MCF 10A (cell line): ENCODE data around the gene AUTS2. TPM values are rescaled to one million over a fixed set of nuclear protein-coding genes. Genes with fewer than 3 reads are reported as not detected.

ENCODE experiments used
- BruUV-seq: library from RNA; stranded (reverse); fragments of 400-500 nt; replicated peaks from 2 replicates; lab custom pipeline; 2021; lab: Mats Ljungman, UMichigan
- CTCF ChIA-PET: fragments of 300-600 bp; sonication (Branson Sonifier 250); formaldehyde crosslinking; extraction: SDS; loops from one replicate; lab custom pipeline; 2021; ENCODE audit warnings: antibody characterized with exemption, inconsistent platforms; lab: Yijun Ruan, JAX
- POLR2A ChIA-PET: fragments of 300-600, 350-650 bp; sonication (Branson Sonifier 250); formaldehyde crosslinking; extraction: SDS; loops from one replicate; lab custom pipeline; 2020; ENCODE audit warnings: antibody characterized with exemption, inconsistent platforms; lab: Yijun Ruan, JAX
- DNase-seq: peaks from one replicate; pipeline ENCODE4 v3.0.0-alpha.2; 2018; ENCODE audit not compliant: unreplicated experiment
- H3K27ac Mint-ChIP-seq: one replicate; pipeline ENCODE4 v1.8.0; 2022; ENCODE audit warnings: mild to moderate bottlenecking, low read depth, mixed read lengths; ENCODE audit not compliant: unreplicated experiment
- H3K27me3 Mint-ChIP-seq: one replicate; pipeline ENCODE4 v1.8.0; 2022; ENCODE audit warnings: mixed read lengths; ENCODE audit not compliant: insufficient read depth, unreplicated experiment
- H3K36me3 Mint-ChIP-seq: one replicate; pipeline ENCODE4 v1.8.0; 2022; ENCODE audit warnings: mild to moderate bottlenecking, moderate library complexity, mixed read lengths; ENCODE audit not compliant: insufficient read depth, unreplicated experiment
- H3K4me1 Mint-ChIP-seq: one replicate; pipeline ENCODE4 v1.8.0; 2022; ENCODE audit warnings: mixed read lengths; ENCODE audit not compliant: insufficient read depth, unreplicated experiment
- H3K4me3 Mint-ChIP-seq: one replicate; pipeline ENCODE4 v1.8.0; 2022; ENCODE audit warnings: mild to moderate bottlenecking, moderate library complexity, mixed read lengths; ENCODE audit not compliant: unreplicated experiment
- H3K9me3 Mint-ChIP-seq: one replicate; pipeline ENCODE4 v1.8.0; 2022; ENCODE audit warnings: mixed read lengths; ENCODE audit not compliant: unreplicated experiment
- CTCF ChIP-seq: fragments of 200-600 bp; IDR thresholded peaks from one replicate; pipeline ENCODE4 v1.8.0; 2022; ENCODE audit warnings: antibody characterized with exemption, mild to moderate bottlenecking; ENCODE audit not compliant: unreplicated experiment
- intact Hi-C: fragments of 100-400 bp; cut with micrococcal nuclease; formaldehyde crosslinking; loops from 2 replicates; pipeline ENCODE4 v1.14.1; 2022
- total RNA-seq: library from RNA; stranded (reverse); gene quantifications from 2 replicates; pipeline ENCODE4 v1.2.3, GENCODE V29; 2022

Gene AUTS2
- total RNA-seq, 1 experiment from 2014 or later, result 1.3 TPM

- Mint-ChIP-seq H3K9me3 (no peaks in the 10 kb centered on the region), H3K27me3 (no peaks in the 10 kb centered on the region), H3K27ac (no peak overlapping the region), H3K4me1 (no peaks in the 10 kb centered on the region), H3K36me3 (no peaks in the 10 kb centered on the region), H3K4me3 (no peak overlapping the region)
- BruUV-seq, result no TSS peak
- ChIA-PET CTCF (no interaction called here), POLR2A (no interaction called here)
- intact Hi-C loops, result no loop called here
- TF ChIP-seq CTCF, result no peak
- DNase-seq, result no peak
Measured at GRCh38 chr7:70704831-70705346, 1106.6 kb downstream of the AUTS2 start.

- Mint-ChIP-seq H3K4me1 (peaks cover 5% of the 10 kb centered on the region), H3K27me3 (no peaks in the 10 kb centered on the region), H3K4me3 (no peak overlapping the region), H3K36me3 (no peaks in the 10 kb centered on the region), H3K27ac (no peak overlapping the region), H3K9me3 (no peaks in the 10 kb centered on the region)
- no peak for TF ChIP-seq CTCF
- ChIA-PET CTCF (no interaction called here), POLR2A (no interaction called here)
- no peak for DNase-seq
- BruUV-seq, result no TSS peak
- intact Hi-C loops, result no loop called here
Measured at GRCh38 chr7:70706204-70706603, 1107.9 kb downstream of the AUTS2 start.

GRCh38 chr7:70706698-70707097 lies 1108.4 kb downstream of the AUTS2 start:
- H3K9me3 Mint-ChIP-seq, result no peaks in the 10 kb centered on the region
- no peaks in the 10 kb centered on the region for H3K27me3 Mint-ChIP-seq
- no peaks in the 10 kb centered on the region for H3K36me3 Mint-ChIP-seq
- no peak for TF ChIP-seq CTCF
- no peak overlapping the region for H3K4me3 Mint-ChIP-seq
- ChIA-PET CTCF (no interaction called here), POLR2A (no interaction called here)
- H3K4me1 Mint-ChIP-seq, result peaks cover 5% of the 10 kb centered on the region
- intact Hi-C loops, result no loop called here
- DNase-seq, result no peak
- no TSS peak for BruUV-seq
- no peak overlapping the region for H3K27ac Mint-ChIP-seq

- no peak for DNase-seq
- Mint-ChIP-seq H3K4me1 (peaks cover 5% of the 10 kb centered on the region), H3K27ac (no peak overlapping the region), H3K9me3 (no peaks in the 10 kb centered on the region), H3K36me3 (no peaks in the 10 kb centered on the region), H3K4me3 (no peak overlapping the region), H3K27me3 (no peaks in the 10 kb centered on the region)
- ChIA-PET CTCF (interaction anchor here (0.6 kb wide), 1 partner anchor 68 kb away, joined by 3 read pairs; no protein-coding TSS in a partner anchor), POLR2A (no interaction called here)
- no TSS peak for BruUV-seq
- TF ChIP-seq CTCF, result no peak
- intact Hi-C loops, result no loop called here
Measured at GRCh38 chr7:70707823-70708243, 1109.6 kb downstream of the AUTS2 start.
